Esophagus muscularis mucosa (tissue), 3 donors: ENCODE results near the gene DOCK4.

Source experiments
- CTCF ChIP-seq, 3 experiments: fragments of 200-600 bp in 2 of 3; fragments of 450-650 bp in 1 of 3; sonication (generic) in 2 of 3; IDR thresholded peaks; one replicate each; pipeline ENCODE4 v1.5.1; 2017 to 2019; ENCODE audit warnings: antibody characterized with exemption in 3 of 3, mild to moderate bottlenecking in 2 of 3, moderate library complexity in 1 of 3
- EP300 ChIP-seq: sonication (generic); formaldehyde crosslinking; IDR thresholded peaks from one replicate; pipeline ENCODE4 v1.6.1; 2017; ENCODE audit warnings: antibody characterized with exemption

DNA sequence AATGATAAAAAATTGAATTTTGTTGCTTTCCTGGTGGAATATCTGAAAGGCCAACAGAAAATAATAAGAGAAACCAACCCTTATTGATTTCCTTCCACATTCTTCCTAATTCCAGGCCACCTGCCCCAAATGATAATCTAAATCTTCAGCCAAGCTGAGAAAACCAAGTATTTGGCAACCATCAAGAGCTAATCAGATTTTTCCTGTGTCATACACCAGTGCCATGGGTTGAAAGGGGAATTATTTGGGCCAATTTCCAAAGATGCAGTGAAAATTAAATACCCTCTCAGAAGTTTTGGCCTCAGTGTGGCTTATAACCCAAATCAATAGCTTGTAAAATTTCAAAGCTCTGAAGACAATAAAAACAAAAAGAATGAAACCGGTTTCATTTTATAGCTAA, 70.4 kb downstream of the DOCK4 start:
- no peak for TF ChIP-seq CTCF (IDR thresholded peaks at IDR 0.05)
- TF ChIP-seq EP300, result no peak
